ENCODE measurements around the gene PAX2.
"Not testable (repeated sequence)": the region's sequence is repeated elsewhere in the genome, so short reads cannot be mapped to it uniquely, and the experiment has no call there.

PAX2 gene

DNA sequence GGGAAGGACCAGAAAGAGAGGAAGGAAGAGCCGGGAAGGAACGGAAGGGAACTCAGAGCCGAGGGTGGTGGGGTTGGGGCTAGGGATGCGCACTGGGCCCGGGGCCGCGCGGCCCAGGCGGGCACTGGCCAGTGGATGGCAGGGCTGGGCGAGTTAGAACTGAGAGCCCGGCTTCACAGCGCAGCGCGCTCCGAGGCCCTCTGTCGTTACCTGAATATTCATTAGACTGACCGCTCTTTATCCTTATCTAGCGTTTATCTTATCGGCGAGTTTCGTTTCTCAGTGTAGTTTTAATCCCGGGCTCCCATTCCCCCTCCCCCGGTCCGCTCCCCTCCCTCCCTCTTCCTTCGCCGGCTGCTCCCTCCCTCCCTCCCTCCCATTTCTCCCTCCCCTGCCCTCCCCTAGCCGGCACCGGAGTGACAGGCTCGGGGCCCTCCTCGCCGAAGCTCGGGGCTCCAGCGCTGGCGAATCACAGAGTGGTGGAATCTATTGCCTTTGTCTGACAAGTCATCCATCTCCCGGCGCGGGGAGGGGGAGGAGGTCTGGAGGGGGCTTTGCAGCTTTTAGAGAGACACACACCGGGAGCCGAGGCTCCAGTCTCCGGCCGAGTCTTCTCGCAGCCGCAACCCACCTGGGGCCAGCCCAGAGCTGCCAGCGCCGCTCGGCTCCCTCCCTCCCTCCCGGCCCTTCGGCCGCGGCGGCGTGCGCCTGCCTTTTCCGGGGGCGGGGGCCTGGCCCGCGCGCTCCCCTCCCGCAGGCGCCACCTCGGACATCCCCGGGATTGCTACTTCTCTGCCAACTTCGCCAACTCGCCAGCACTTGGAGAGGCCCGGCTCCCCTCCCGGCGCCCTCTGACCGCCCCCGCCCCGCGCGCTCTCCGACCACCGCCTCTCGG is at the start of gene PAX2:
Gene PAX2 (plus strand): TSS at position 596 of the 895 bp plus-strand sequence. CDS start 679 bp downstream, outside the sequence.
- no peak for DNase-seq (ENCODE audit: low read depth in 2 of 2)

DNA sequence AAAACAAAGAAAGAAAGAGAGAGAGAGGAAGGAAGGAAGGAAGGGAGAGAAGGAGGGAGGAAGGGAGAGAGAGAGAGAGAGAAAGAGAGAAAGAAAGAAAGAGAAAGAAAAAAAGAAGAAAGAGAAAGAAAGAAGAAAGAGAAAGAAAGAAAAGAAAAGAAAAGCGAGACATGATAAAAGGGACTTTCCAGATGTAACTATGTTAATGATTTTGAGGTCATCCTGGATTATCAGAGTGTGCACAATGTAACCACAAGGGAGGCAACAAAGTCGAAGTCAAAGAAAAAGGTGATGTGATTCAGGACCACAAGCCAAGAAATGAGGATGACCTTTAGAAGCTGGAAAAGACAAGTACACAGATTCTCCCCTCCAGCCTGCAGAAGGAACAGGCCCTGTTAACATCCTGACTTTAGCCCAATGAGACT is 48.9 kb upstream of the PAX2 start:
- no peak for DNase-seq (ENCODE audit: low read depth in 2 of 2)

DNA sequence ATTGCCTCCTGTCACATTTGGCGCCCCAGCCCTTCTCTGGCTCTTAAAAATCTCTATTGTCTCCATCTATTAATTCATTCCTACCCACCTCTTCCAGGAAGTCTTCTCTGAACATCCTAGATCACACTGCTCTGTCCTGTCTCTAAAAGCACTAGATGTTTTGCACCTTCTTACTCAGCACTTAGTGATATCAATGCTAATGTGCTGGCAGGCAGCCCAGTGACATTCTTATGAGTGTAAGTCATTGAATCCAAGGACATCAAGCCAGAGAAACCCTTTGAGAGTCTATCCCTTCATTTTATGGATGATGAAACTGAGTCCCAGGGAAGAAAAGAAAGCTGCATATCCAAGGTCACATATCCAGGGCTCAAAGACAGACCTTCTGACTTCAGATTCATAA is 48.3 kb upstream of the PAX2 start:
- peak; percentile 10 to 22 for DNase-seq (ENCODE audit: low read depth in 2 of 2)

DNA sequence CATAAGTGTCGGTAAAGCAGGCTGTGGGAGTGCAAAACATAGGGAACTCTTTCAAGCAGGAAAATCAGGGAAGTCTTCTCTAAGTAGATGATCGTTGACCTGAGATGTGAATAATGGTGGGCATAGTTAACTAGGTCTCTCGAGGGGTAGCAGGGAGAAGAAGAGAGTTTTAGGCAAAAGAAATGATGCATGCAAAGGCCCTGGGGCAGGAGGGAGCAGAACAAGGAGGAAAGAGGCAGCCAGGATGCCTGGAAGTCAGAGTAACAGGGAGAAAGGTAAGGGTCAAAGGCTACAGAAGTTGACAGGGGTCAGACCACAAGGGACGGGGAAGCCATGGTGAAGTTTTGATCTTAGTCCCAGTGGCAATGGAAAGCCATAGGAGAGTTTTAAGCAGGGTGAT is 47.8 kb upstream of the PAX2 start:
- DNase-seq (ENCODE audit: low read depth in 2 of 2) = no peak

DNA sequence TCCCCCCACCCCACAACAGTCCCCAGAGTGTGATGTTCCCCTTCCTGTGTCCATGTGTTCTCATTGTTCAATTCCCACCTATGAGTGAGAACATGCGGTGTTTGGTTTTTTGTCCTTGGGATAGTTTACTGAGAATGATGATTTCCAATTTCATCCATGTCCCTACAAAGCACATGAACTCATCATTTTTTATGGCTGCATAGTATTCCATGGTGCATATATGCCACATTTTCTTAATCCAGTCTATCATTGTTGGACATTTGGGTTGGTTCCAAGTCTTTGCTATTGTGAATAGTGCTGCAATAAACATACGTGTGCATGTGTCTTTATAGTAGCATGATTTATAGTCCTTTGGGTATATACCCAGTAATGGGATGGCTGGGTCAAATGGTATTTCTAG is 43.7 kb upstream of the PAX2 start:
- not testable (repeated sequence) for DNase-seq (ENCODE audit: low read depth in 2 of 2)

DNA sequence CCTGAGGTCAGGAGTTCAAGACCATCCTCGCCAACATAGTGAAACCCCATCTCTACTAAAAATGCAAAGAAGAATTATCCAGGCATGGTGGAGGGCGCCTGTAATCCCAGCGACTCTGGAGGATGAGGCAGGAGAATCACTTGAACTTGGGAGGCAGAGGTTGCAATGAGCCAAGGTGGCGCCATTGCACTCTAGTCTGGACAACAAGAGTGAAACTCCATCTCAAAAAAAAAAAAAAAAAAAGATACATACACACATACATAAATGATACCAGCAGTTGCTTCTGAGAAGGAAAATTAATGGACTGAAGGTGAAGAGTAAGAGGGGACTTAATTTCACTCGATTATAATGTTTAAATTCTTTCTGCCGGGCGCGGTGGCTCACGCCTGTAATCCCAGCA is 40.2 kb upstream of the PAX2 start:
- DNase-seq (ENCODE audit: low read depth in 2 of 2) = no peak

DNA sequence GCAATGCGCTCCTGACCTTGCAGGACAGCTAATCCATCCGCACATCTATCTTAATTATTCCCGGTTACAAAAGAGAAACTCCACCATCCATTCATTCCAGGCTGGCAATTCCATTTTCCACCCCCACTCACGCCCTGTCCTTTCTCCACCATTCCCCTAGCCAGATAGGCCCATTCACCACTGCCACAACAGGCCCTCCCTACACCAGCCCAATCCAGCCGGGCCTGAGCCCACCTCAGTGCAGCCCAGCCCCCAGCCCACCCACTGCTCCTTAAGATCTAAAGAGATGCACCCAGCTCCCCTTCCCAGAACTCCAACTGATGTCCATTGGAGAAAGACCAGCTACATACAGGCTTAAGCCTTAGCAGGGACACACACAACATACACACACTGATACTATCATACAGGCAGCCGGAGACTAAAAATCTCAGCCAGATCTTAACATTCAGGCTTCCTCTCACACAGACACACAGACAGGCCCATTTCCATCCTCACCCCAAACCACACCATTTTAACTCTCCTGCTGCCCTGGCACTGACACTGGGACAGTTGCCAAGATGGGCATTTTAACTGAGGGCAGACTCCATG is 38.0 kb upstream of the PAX2 start:
- no peak for DNase-seq (ENCODE audit: low read depth in 2 of 2)

DNA sequence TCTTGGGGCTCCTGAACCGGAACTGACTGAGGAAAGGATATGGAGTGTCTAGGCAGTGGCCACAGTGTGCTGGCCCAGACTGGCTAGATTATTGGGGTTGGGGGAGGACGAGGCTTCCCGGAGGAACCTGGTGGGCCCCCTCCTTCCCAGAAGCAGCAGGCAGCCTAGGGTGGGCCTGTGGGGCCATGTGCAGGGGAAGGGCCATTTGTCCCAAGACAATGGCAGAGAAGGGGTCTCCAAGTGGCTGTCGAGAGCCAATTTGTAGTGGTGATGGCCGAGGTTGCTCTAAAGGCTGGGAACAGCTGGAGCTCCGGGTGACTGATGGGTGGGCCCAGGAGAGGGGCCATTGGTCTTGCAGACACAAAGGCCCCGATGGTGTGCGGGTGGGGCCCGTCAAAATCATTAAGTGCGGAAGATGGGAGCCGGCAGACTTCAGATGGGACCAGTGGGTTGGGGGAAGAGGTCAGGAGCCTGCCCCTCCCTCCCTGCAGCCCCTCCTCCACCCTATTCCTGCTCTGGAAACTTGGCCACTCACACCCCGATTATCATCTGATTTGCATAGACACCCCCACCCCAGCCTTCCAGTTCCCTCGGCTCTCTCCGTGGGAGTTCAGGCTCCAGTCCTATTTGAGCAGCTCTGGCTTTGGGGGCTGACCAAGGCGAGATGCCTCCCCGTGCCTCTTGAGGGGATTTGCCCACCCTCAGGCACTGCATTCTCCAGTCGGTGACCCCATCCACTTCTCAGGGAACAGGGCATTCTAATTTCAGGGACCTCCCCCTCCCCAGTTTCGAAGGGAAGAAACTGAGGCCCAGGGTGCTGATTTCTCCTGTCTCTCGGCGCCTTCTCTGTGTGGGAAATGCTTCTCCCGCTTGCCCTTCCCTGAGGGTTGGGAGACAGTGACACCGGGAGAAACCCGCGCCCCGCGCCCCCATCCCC is 36.0 kb upstream of the PAX2 start:
- no peak for DNase-seq (ENCODE audit: low read depth in 2 of 2)

DNA sequence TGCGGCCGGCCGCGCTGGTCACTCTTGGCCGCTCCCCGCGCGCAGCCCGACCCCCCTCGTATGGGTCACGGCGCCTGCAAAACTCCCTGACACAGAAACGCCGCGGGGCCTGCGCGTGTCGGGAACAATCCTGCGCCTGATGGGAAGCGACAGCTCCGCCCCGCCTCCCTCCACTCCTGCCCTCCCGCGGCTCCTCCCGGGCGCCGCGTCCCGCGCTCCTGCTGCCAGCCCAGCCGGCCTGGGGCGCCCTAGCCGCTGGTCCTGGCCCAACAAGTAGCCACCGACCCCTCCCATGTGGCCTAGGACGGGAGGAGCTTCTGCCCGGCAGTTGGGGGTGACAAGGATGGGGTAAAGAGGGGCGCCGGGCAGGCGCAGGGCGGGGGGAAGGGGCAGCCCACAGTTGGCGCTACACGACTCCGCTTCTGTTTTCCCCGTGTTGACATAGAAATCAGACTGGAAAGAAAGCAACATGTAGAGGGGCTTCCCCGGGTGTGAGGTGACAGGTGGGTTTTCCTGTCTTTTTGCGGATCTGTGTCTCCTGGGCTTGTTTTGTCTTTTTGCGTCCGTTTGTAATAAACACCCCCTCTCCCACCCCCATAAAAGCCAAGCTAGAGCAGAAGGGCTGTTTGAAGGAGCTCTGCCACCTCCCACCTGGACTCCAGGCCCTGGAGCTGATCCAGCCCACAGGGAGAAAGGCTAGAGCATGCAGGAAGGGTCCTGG is 35.1 kb upstream of the PAX2 start:
- no peak for DNase-seq (ENCODE audit: low read depth in 2 of 2)

DNA sequence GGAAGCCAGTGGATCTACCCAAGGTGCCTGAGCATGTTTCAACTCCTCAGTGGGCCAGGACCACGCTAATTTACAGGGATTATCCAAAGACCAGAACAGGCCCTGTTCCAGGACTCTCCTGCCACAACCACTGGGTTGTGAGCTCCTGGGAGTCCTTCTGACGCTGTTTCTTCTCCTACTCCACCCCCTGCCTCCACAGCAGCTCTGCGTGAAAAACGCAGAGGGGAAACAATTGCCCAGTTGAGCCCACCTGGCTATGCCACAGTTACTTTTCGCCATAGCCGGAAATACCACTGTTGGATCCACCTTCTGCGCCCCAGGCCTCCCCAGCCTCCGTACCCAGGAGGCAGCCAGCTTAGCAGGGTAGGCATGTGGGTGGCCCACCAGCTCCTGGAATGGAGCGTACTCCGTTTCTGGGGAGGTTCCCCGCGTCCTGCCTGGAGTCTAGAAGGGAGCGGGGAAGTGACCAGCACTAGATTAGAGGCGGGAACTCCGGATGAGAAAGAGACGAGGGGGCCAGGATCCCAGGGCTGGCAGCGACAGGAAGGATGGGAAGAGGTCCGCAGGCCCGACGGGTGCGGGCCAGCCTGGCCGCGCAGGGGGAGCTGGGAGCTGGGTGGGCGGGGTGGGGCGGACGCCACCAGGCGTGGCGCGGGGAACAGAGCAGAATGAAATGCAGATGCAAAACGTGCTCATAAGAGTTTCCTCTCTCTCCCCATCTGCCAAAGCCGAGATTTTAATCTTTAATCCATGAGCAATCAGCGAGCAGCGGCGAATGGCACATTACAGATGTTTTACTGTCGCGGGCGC is 32.1 kb upstream of the PAX2 start:
- DNase-seq (ENCODE audit: low read depth in 2 of 2) = no peak

DNA sequence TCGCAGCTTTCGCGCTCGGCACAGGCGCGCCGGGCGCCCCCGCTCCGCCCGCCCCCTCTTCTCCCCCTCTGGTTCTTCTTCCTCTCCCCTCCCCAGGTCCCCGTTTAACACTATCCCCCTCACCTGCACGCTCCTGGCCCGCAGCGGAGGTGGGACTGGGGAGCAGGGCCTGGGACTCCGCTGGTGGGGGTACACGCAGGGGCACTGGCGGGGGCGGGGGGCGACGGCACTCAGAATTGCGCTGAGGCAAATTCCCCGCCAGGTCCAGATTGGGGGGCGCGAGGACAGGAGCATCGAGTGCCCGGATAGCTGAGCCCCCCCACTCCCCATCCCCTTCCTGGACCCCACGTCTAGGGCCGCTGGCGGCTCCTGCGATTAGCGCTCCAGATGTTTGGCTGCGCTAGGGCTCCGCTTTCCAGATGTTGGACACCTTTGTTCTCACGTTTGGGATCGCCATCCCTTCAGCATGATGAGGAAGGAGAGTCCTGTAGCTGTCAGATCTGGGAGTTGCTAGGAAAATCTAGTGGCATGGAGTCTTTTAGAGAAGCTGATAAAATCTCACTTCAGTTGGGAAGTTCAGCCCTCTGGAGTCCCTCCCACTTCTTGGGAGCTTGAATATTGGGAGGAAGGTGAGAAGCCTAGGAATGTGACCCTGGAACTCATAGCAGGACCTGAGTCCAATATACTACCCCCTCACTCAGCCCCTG is 31.4 kb upstream of the PAX2 start:
- DNase-seq (ENCODE audit: low read depth in 2 of 2) = no peak

DNA sequence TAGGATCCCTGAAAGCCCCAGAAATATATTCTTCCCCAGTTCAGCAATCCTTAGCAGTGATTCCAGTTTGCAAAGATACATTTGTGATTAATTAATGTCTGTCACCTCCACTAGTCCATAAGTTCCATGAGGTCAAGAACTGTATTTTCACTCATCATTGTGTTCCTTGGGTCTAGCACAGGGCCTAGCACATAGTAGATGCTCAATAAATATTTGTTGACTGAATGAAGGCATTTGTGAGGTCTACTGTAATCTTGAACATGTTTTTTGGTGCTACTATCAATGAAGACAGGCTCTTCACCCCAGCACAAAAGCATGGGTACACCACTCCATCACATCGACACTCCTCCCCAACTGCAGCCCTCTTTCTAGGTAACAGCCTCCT is 30.8 kb upstream of the PAX2 start:
- no peak for DNase-seq (ENCODE audit: low read depth in 2 of 2)

DNA sequence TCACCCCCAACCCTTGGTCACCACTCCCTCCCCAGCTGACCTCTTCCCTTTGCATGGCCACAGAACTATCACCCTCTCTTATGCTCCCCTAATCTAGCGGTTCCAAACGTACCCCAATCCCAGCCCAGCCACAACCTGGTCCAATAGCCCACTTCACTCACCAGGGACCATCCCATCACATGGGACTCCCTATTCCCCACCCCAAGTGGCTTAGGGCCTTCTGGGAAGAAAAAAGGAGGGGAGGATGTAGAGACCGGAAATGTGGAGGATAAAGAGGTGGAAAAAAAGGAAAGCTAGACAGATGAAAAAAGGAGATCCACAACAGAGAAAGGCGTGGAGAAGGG is 30.3 kb upstream of the PAX2 start:
- DNase-seq (ENCODE audit: low read depth in 2 of 2) = no peak

DNA sequence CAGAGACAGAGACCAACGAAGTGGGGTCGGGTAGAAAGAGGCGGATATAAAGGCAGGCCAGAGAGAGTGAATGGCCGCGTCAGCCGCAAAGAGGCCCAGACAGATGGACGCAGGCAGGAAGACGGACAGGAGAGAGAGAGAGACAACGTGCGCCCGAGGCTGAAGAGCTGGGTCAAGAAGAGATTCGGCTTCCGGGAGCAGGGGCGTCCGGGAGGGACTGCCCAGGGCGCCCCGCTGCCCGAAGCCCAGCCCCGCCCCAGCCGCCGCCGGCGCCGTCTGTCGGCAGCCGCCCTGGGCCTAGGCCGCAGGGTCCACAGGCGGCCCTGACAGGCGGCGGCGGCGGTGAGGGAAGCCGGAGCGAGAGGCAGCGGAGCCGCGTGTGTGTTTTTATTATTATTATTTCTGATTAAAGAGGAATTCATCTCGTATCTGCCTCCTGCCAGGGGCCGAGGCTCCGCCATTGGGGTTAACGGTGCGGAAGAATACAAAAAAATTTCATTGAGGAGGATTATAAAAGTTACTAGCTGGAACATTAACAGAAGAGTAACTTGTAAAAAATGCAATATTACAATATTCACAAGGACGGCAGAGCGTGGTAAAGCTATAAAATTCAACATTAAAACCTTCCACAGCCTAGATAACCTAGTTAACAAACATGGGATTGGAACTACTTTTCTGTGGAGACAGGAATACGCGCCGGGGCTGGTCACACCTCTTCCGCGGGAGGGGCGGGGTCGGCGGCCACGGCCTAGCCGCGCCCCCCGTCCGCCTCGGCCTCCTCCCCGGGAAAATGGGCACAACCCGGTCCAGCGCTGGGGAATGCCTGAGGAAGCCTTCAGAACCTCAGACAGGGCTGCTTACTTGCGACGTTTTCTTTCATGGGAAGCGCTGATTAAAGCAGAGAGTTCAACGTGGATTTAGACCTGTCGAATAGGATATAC is 29.7 kb upstream of the PAX2 start:
- DNase-seq (ENCODE audit: low read depth in 2 of 2) = no peak

DNA sequence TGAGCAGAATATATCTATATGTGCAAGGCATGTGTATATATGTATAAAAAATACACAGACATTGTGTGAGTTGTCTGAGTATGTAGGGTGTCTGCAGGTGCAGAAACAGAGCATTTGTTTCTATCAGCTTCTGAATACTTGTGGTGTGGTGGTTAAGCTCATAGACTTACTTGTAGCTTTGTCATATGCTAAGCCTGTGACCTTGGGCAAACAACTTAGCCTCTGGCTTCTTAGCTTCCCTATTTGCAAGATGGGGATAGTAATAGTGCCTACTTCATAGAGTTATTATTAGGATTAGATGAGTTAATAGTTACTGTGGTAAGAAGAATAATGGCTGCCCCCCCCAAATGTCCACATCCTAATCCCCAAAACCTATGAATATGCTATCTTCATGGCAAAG is 28.2 kb upstream of the PAX2 start:
- DNase-seq (ENCODE audit: low read depth in 2 of 2) = no peak

DNA sequence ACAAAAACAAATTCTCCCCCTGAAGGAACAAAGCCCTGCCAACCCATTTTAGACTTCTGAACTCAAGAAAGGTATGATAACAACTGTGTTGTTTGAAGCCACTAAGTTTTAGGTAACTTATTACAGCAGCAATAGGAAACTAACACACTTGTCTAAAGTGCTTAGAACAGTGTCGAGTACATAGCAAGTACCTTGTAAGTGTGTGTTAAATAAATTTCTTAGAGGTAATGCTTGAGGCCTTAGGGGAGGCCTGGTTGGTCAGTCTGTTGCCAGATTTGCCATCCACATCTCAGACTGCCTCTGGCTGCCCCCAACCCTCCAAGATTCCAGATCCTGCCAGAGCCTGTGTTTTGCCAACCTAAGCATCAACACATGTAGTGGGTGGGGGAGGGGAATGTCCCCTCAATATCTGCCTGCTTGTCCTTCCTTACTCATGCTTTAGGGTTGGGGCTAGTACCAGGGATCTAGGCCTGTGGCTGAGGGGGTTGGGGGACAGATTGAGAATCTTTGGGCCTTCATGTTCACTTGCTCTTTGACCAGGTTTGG is 27.1 kb upstream of the PAX2 start:
- no peak for DNase-seq (ENCODE audit: low read depth in 2 of 2)

DNA sequence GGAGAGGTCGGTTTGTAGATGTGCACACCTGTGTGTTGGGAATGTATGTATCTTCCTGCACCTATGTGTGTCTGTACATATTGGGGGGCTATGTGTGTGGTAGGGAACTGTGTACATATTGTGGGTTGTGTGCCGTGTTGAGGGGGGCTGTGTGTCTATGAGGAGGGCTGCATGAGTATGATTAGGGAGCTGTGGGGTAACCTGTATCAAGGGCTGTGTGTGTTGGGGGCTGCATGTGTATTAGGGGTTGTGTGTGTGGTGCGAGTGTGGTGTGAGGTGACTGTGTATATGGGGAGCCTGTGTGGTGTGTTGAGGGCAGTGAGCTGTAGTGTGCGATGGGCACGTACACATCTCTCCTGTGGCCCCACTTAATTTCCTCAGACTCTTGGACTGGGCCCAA is 22.2 kb upstream of the PAX2 start:
- DNase-seq (ENCODE audit: low read depth in 2 of 2) = no peak

DNA sequence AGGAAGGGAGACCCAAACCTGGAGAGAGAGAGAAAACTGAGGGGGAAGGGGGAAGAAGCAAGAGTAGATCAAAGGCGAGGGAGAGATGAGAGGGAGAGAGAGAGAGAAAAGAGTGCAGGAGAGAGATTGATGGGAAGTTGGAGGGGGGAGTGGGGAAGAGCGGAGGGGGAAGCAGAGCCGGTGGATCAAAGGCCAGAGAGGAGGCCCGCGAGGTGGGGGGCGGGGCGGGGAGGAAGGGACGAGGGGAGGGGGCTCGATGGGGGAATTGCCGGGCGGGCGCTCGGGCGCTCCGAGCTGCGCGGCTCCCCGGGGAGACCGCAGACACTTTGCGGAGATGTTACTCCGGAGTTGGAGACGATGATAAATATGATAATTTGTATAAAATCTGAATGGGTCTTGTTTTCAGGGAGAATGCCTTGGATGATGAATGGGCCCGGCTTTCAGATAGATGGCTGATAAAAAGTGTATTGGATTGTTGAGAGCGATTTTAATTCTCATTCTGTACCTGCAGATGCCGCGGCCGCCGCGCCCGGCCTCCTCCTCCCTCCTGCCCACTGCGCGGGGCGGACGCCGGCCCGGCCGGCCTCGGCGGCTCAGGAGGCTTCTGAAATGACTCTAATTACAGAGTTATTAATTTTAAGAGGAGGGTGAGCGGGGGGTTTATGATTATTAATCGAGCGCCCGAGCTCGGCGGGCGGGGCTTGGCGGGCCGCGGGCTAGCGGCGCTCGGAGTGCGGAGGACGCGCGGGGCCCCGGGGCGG is 21.4 kb upstream of the PAX2 start:
- no peak for DNase-seq (ENCODE audit: low read depth in 2 of 2)

All from fibroblast of skin of left biceps (primary cell).